ENCODE results near the gene MARCHF4. TPM values are rescaled to one million over a fixed set of nuclear protein-coding genes. Genes with fewer than 3 reads are reported as not detected.

MARCHF4 gene
- total RNA-seq, 4 donors from 2014 or later, result 0.14 to 1.4 TPM; not detected in 2

- peak within 1 kb of the TSS; percentile 91 to 95 (median 93) for H3K27ac ChIP-seq
- TF ChIP-seq EP300 (IDR thresholded peaks at IDR 0.05; ENCODE audit: low read depth) (no peak), POLR2A (IDR thresholded peaks at IDR 0.05) (peak; percentile 47), CTCF (IDR thresholded peaks at IDR 0.05) (peak in 1 of 5 experiments; percentile 13), POLR2AphosphoS5 (IDR thresholded peaks at IDR 0.05) (peak in 2 of 3 donors; percentile 62 to 71)
- no peaks in the 10 kb centered on the region for H3K9me3 ChIP-seq
- intact Hi-C loops (cut with DNase I; ENCODE audit: low total_unique reads), result no loop called here
- in situ Hi-C loops (cut with MboI; ENCODE audit: low pct_ligation_motif_present in 1 of 4, low pct_unique_long_range_greater_than_20kb in 1 of 4, low sequenced_read_pairs in 3 of 4), result loop anchor here in 2 of 4 donors (25.0 kb wide), 1 partner anchor 300 kb away; the partner anchor contains the start of gene XRCC5 (in 2 of the 2)
- 6 to 28% methylated on average over 11 to 45 of the region's 56 CpGs for WGBS, 2 donors (ENCODE audit: low coverage in 1 of 2)
- peak; percentile 99 for DNase-seq
- peak within 1 kb of the TSS; percentile 53 to 88 (median 70) for H3K4me3 ChIP-seq
- H3K36me3 ChIP-seq, result no peaks in the 10 kb centered on the region
- H3K27me3 ChIP-seq, result peaks cover 5% of the 10 kb centered on the region
- H3K4me1 ChIP-seq, result peaks cover 0 to 8% (median 6%) of the 10 kb centered on the region in 4 donors
Measured at GRCh38 chr2:216412022-216412999, 40.0 kb upstream of the MARCHF4 start, which contains the start of gene SMARCAL1. SMARCAL1 (plus strand) TSS chr2:216412484; CDS start chr2:216414705, 2,221 bp downstream.

GRCh38 chr2:216410550-216410949, 38.3 kb upstream of the MARCHF4 start:
- WGBS, 2 donors (ENCODE audit: low coverage in 1 of 2), result 63 to 80% methylated on average over 6 to 7 of the region's 7 CpGs
- intact Hi-C loops (cut with DNase I; ENCODE audit: low total_unique reads) (no loop called here), in situ Hi-C loops (cut with MboI; ENCODE audit: low pct_ligation_motif_present in 1 of 4, low pct_unique_long_range_greater_than_20kb in 1 of 4, low sequenced_read_pairs in 3 of 4) (loop anchor here in 2 of 4 donors (25.0 kb wide), 1 partner anchor 298 kb away; the partner anchor contains the start of gene XRCC5 (in 2 of the 2))
- Histone ChIP-seq H3K4me3 (no peak overlapping the region), H3K4me1 (peaks cover 0 to 8% (median 6%) of the 10 kb centered on the region in 4 donors), H3K9me3 (no peaks in the 10 kb centered on the region), H3K27ac (no peak overlapping the region), H3K36me3 (no peaks in the 10 kb centered on the region), H3K27me3 (peaks cover 13% of the 10 kb centered on the region)
- DNase-seq, result no peak
- TF ChIP-seq POLR2AphosphoS5 (IDR thresholded peaks at IDR 0.05), result no peak
- no peak for TF ChIP-seq CTCF (IDR thresholded peaks at IDR 0.05)
- TF ChIP-seq POLR2A (IDR thresholded peaks at IDR 0.05), result no peak
- TF ChIP-seq EP300 (IDR thresholded peaks at IDR 0.05; ENCODE audit: low read depth), result no peak

GRCh38 chr2:216408426-216409290, 36.4 kb upstream of the MARCHF4 start:
- Histone ChIP-seq H3K27ac (no peak overlapping the region), H3K9me3 (no peaks in the 10 kb centered on the region), H3K4me1 (peaks cover 0 to 8% (median 6%) of the 10 kb centered on the region in 4 donors), H3K27me3 (peaks cover 16% of the 10 kb centered on the region), H3K36me3 (no peaks in the 10 kb centered on the region), H3K4me3 (no peak overlapping the region)
- in situ Hi-C loops (cut with MboI; ENCODE audit: low pct_ligation_motif_present in 1 of 4, low pct_unique_long_range_greater_than_20kb in 1 of 4, low sequenced_read_pairs in 3 of 4) (loop anchor here in 2 of 4 donors (25.0 kb wide), 1 partner anchor 296 kb away; the partner anchor contains the start of gene XRCC5 (in 2 of the 2)), intact Hi-C loops (cut with DNase I; ENCODE audit: low total_unique reads) (no loop called here)
- TF ChIP-seq CTCF (IDR thresholded peaks at IDR 0.05) (no peak), EP300 (IDR thresholded peaks at IDR 0.05; ENCODE audit: low read depth) (no peak), POLR2A (IDR thresholded peaks at IDR 0.05) (no peak), POLR2AphosphoS5 (IDR thresholded peaks at IDR 0.05) (no peak)
- no peak for DNase-seq
- WGBS, 2 donors (ENCODE audit: low coverage in 1 of 2), result 68 to 74% methylated on average over 4 to 11 of the region's 11 CpGs
